Astrocyte (in vitro differentiated cells and primary cell): ENCODE data around the gene ESRP2. TPM values are rescaled to one million over a fixed set of nuclear protein-coding genes. Genes with fewer than 3 reads are reported as not detected.

Source experiments
- DNase-seq: peaks from one replicate; pipeline ENCODE4 v3.0.0-alpha.2; 2010; ENCODE audit warnings: low read depth
- FAIRE-seq: peaks from 2 replicates; lab custom pipeline; 2011; peaks lifted over from hg19 to GRCh38; lab: Jason Lieb, UNC
- H2AFZ ChIP-seq: 2 replicates; pipeline ENCODE4 v1.6.0; 2012; ENCODE audit warnings: low read depth, low read length, inconsistent platforms
- H3K27ac ChIP-seq: 2 replicates; pipeline ENCODE4 v1.5.1; 2011; ENCODE audit warnings: low read depth, low read length, inconsistent platforms
- H3K27me3 ChIP-seq: 2 replicates; pipeline ENCODE4 v1.6.0; 2011; ENCODE audit warnings: low read length, inconsistent platforms; ENCODE audit not compliant: insufficient read depth
- H3K36me3 ChIP-seq: 2 replicates; pipeline ENCODE4 v1.5.1; 2011; ENCODE audit warnings: low read length, inconsistent platforms; ENCODE audit not compliant: insufficient read depth
- H3K4me1 ChIP-seq: 2 replicates; pipeline ENCODE4 v1.5.1; 2011; ENCODE audit warnings: low read length, inconsistent platforms; ENCODE audit not compliant: insufficient read depth
- H3K4me2 ChIP-seq: 2 replicates; pipeline ENCODE4 v1.6.0; 2012; ENCODE audit warnings: low read length, inconsistent platforms
- H3K4me3 ChIP-seq: 2 replicates; pipeline ENCODE4 v1.5.1; 2011; ENCODE audit warnings: low read depth, mild to moderate bottlenecking, low read length, inconsistent platforms; ENCODE audit not compliant: insufficient read depth
- H3K79me2 ChIP-seq: 2 replicates; pipeline ENCODE4 v1.6.0; 2012; ENCODE audit warnings: mild to moderate bottlenecking, low read length, inconsistent platforms; ENCODE audit not compliant: insufficient read depth
- H3K9ac ChIP-seq: 2 replicates; pipeline ENCODE4 v1.6.0; 2012; ENCODE audit warnings: mild to moderate bottlenecking, low read length, inconsistent platforms
- H3K9me3 ChIP-seq: 2 replicates; pipeline ENCODE4 v1.5.1; 2012; ENCODE audit warnings: low read depth, mild to moderate bottlenecking, low read length, inconsistent platforms; ENCODE audit not compliant: insufficient read depth
- H4K20me1 ChIP-seq: 2 replicates; pipeline ENCODE4 v1.6.0; 2012; ENCODE audit warnings: low read length, inconsistent platforms; ENCODE audit not compliant: insufficient read depth
- H3K27ac Mint-ChIP-seq: one replicate; pipeline ENCODE4 v1.8.0; 2021; ENCODE audit warnings: mild to moderate bottlenecking, mixed read lengths; ENCODE audit not compliant: unreplicated experiment
- H3K27me3 Mint-ChIP-seq: one replicate; pipeline ENCODE4 v1.8.0; 2021; ENCODE audit warnings: low read depth, mixed read lengths; ENCODE audit not compliant: unreplicated experiment
- H3K36me3 Mint-ChIP-seq: one replicate; pipeline ENCODE4 v1.8.0; 2021; ENCODE audit warnings: low read depth, mixed read lengths; ENCODE audit not compliant: unreplicated experiment
- H3K4me1 Mint-ChIP-seq: one replicate; pipeline ENCODE4 v1.8.0; 2021; ENCODE audit warnings: low read depth, mixed read lengths; ENCODE audit not compliant: unreplicated experiment
- H3K4me3 Mint-ChIP-seq: one replicate; pipeline ENCODE4 v1.8.0; 2021; ENCODE audit warnings: mild to moderate bottlenecking, moderate library complexity, mixed read lengths; ENCODE audit not compliant: unreplicated experiment
- H3K9me3 Mint-ChIP-seq: one replicate; pipeline ENCODE4 v1.8.0; 2021; ENCODE audit warnings: mild to moderate bottlenecking, mixed read lengths; ENCODE audit not compliant: unreplicated experiment
- CTCF ChIP-seq: IDR thresholded peaks from 2 replicates; pipeline ENCODE4 v1.5.1; 2011; ENCODE audit warnings: low read depth, mild to moderate bottlenecking, inconsistent platforms, low read length, moderate library complexity; ENCODE audit not compliant: insufficient read depth
- EZH2 ChIP-seq: IDR thresholded peaks from 2 replicates; pipeline ENCODE4 v1.6.1; 2012; ENCODE audit warnings: mild to moderate bottlenecking, low read length, inconsistent platforms; ENCODE audit not compliant: insufficient read depth
- total RNA-seq: library from RNA; stranded (reverse); gene quantifications from 2 replicates; pipeline ENCODE4 v1.2.1, GENCODE V29; 2021

Gene ESRP2
- total RNA-seq, 1 donor from 2014 or later = 5.1 TPM

GRCh38 chr16:68251832-68252231 lies 15.9 kb upstream of the ESRP2 start:
- FAIRE-seq = no peak
- H3K27ac Mint-ChIP-seq = no peak overlapping the region

GRCh38 chr16:68250951-68251350 lies 15.0 kb upstream of the ESRP2 start:
- no peak for FAIRE-seq

More at GRCh38 chr16:68251832-68252231, 15.9 kb upstream of the ESRP2 start:
- Histone ChIP-seq H3K9ac (no peak overlapping the region), H3K36me3 (peaks cover 7% of the 10 kb centered on the region), H3K27ac (no peak overlapping the region), H3K79me2 (peaks cover 14% of the 10 kb centered on the region), H4K20me1 (peaks cover 19% of the 10 kb centered on the region), H3K4me2 (no peak overlapping the region), H2AFZ (no peak overlapping the region), H3K4me1 (no peaks in the 10 kb centered on the region), H3K4me3 (no peak overlapping the region), H3K27me3 (no peaks in the 10 kb centered on the region), H3K9me3 (no peaks in the 10 kb centered on the region)
- Mint-ChIP-seq H3K4me1 (no peaks in the 10 kb centered on the region), H3K9me3 (no peaks in the 10 kb centered on the region), H3K4me3 (no peak overlapping the region), H3K27me3 (no peaks in the 10 kb centered on the region), H3K36me3 (peaks cover 8% of the 10 kb centered on the region)
- no peak for DNase-seq
- no peak for TF ChIP-seq EZH2
- TF ChIP-seq CTCF = no peak

More at GRCh38 chr16:68250951-68251350, 15.0 kb upstream of the ESRP2 start:
- Mint-ChIP-seq H3K27me3 (no peaks in the 10 kb centered on the region), H3K27ac (no peak overlapping the region), H3K4me1 (peaks cover 5% of the 10 kb centered on the region), H3K4me3 (no peak overlapping the region), H3K9me3 (no peaks in the 10 kb centered on the region), H3K36me3 (peaks cover 8% of the 10 kb centered on the region)
- Histone ChIP-seq H3K9me3 (no peaks in the 10 kb centered on the region), H3K4me3 (no peak overlapping the region), H3K27ac (no peak overlapping the region), H3K27me3 (no peaks in the 10 kb centered on the region), H3K36me3 (peaks cover 7% of the 10 kb centered on the region), H3K79me2 (peaks cover 23% of the 10 kb centered on the region), H4K20me1 (peaks cover 23% of the 10 kb centered on the region), H2AFZ (no peak overlapping the region), H3K4me2 (no peak overlapping the region), H3K4me1 (peaks cover 2% of the 10 kb centered on the region), H3K9ac (no peak overlapping the region)
- no peak for DNase-seq
- no peak for TF ChIP-seq CTCF
- TF ChIP-seq EZH2 = no peak
